BJ (cell line): Measurements from ENCODE around the gene RFPL1. TPM values are rescaled to one million over a fixed set of nuclear protein-coding genes. Genes with fewer than 3 reads are reported as not detected.

Source experiments
- CTCF ChIA-PET: fragments of 350-600 bp; formaldehyde crosslinking; extraction: SDS; loops from one replicate; lab custom pipeline; 2021; ENCODE audit warnings: antibody characterized with exemption, inconsistent platforms; lab: Yijun Ruan, JAX
- POLR2A ChIA-PET: fragments of 300-600 bp; sonication (Branson Sonifier 250); formaldehyde crosslinking; extraction: SDS; loops from one replicate; lab custom pipeline; 2021; ENCODE audit warnings: antibody characterized with exemption; lab: Charles Lee
- DNase-seq: peaks from one replicate; pipeline ENCODE4 v3.0.0-alpha.2; 2011; ENCODE audit warnings: low read depth
- H3K27me3 ChIP-seq: 2 replicates; pipeline ENCODE4 v1.6.0; 2011; ENCODE audit warnings: low read length; ENCODE audit not compliant: control insufficient read depth, insufficient read depth
- H3K36me3 ChIP-seq: 2 replicates; pipeline ENCODE4 v1.5.1; 2011; ENCODE audit warnings: low read length; ENCODE audit not compliant: control insufficient read depth, insufficient read depth
- H3K4me3 ChIP-seq: 2 replicates; pipeline ENCODE4 v1.5.1; 2011; ENCODE audit warnings: low read depth, mild to moderate bottlenecking, control low read depth, low read length
- polyA plus RNA-seq: library from polyadenylated mRNA; depleted of rRNA; stranded (reverse); fragments of >200 nt; gene quantifications from 2 replicates; pipeline ENCODE4 v1.2.3, GENCODE V29; 2011
- TF ChIP-seq, protein P1 (sequence below): IDR thresholded peaks from 2 replicates; pipeline ENCODE4 v1.5.1; 2011; ENCODE audit warnings: low read depth, mild to moderate bottlenecking, control low read depth, inconsistent platforms, low read length, moderate library complexity; ENCODE audit not compliant: insufficient read depth

RFPL1 gene
- polyA plus RNA-seq, 1 experiment: not detected

DNA sequence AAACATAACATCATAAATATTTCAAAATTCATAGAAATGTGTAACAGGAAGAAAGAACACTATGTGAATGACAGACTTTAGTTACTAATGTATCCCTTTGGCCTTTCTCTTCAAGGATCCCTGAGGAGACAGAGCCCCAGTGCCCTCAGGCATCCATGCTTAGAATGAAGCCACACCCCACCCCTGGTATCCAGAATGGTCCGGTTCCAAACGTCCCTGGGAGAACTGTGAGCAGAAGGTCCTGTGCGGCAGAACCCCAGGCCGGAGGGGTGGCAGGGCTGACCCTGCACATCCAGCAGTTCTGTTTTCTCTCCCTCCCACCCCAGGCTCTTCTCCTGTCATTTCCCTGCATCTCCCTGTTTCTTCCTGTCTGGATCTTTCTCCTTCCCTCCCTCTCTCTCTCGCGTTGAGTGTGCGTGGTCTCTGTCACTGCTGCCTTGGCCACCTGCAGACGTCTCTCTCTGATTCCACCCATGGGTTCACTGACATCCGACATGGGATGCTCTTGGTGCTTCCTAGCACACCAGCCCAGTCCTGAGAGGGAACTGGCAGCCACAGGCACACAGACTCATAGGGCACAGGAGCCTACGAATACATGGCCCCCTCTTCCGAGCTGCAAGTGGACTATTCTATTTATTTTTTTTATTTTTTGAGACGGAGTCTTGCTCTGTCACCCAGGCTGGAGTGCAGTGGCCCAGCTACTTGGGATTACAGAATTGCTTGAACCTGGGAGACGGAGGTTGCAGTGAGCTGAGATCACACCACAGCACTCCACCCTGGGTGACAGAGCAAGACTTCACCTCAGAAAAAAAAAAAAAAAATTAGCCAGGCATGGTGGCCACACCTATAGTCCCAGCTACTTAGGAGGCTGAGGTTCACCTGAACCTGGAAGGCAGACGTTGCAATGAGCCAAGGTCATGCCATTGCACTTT lies 5.7 kb downstream of the RFPL1 start:
- Histone ChIP-seq H3K27me3 (peaks cover 1% of the 10 kb centered on the region; the same call in 1 of the 2 replicates), H3K4me3 (no peak overlapping the region), H3K36me3 (no peaks in the 10 kb centered on the region)
- POLR2A ChIA-PET: no interaction called here
- CTCF ChIA-PET: no interaction called here
- DNase-seq: no peak
- TF ChIP-seq, protein P1, sequence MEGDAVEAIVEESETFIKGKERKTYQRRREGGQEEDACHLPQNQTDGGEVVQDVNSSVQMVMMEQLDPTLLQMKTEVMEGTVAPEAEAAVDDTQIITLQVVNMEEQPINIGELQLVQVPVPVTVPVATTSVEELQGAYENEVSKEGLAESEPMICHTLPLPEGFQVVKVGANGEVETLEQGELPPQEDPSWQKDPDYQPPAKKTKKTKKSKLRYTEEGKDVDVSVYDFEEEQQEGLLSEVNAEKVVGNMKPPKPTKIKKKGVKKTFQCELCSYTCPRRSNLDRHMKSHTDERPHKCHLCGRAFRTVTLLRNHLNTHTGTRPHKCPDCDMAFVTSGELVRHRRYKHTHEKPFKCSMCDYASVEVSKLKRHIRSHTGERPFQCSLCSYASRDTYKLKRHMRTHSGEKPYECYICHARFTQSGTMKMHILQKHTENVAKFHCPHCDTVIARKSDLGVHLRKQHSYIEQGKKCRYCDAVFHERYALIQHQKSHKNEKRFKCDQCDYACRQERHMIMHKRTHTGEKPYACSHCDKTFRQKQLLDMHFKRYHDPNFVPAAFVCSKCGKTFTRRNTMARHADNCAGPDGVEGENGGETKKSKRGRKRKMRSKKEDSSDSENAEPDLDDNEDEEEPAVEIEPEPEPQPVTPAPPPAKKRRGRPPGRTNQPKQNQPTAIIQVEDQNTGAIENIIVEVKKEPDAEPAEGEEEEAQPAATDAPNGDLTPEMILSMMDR: no peak

- Histone ChIP-seq H3K36me3 (no peaks in the 10 kb centered on the region), H3K4me3 (no peak overlapping the region), H3K27me3 (peaks cover 1% of the 10 kb centered on the region; the same call in 1 of the 2 replicates)
- POLR2A ChIA-PET: no interaction called here
- TF ChIP-seq, protein P1: no peak
- no peak for DNase-seq
- CTCF ChIA-PET: no interaction called here
These were observed 7.1 kb downstream of the RFPL1 start for GRCh38 chr22:29445508-29445907.

- CTCF ChIA-PET: interaction anchor here (0.7 to 0.8 kb wide), 2 partner anchors 20 to 24 kb away, joined by 3 read pairs; no protein-coding TSS in a partner anchor
- TF ChIP-seq, protein P1: no peak
- H3K27me3 ChIP-seq: no peaks in the 10 kb centered on the region
- POLR2A ChIA-PET: no interaction called here
- no peak for DNase-seq
- H3K36me3 ChIP-seq: no peaks in the 10 kb centered on the region
- no peak overlapping the region for H3K4me3 ChIP-seq
These were observed 9.5 kb downstream of the RFPL1 start for GRCh38 chr22:29447906-29448305.

GRCh38 chr22:29449296-29449875 lies 11.0 kb downstream of the RFPL1 start:
- DNase-seq: no peak
- CTCF ChIA-PET: no interaction called here
- H3K4me3 ChIP-seq: no peak overlapping the region
- POLR2A ChIA-PET: no interaction called here
- H3K36me3 ChIP-seq: no peaks in the 10 kb centered on the region
- TF ChIP-seq, protein P1: no peak
- no peaks in the 10 kb centered on the region for H3K27me3 ChIP-seq

- TF ChIP-seq, protein P1: no peak
- ChIA-PET POLR2A (no interaction called here), CTCF (no interaction called here)
- Histone ChIP-seq H3K36me3 (no peaks in the 10 kb centered on the region), H3K4me3 (no peak overlapping the region), H3K27me3 (no peaks in the 10 kb centered on the region)
- no peak for DNase-seq
These were observed 11.8 kb downstream of the RFPL1 start for GRCh38 chr22:29450222-29450621.
